DLD1 (cell line): ENCODE results near the gene INO80.

ENCODE experiments used
- in situ Hi-C: cut with HindIII; loops from 2 replicates; pipeline ENCODE4 v1.10.0; 2017; ENCODE audit warnings: low sequenced_read_pairs

The INO80 gene

GRCh38 chr15:40933517-40933902 is 182.6 kb downstream of the INO80 start:
- in situ Hi-C loops, result no loop called here

- in situ Hi-C loops, result no loop called here
These were observed 183.2 kb downstream of the INO80 start for GRCh38 chr15:40932649-40933516.

GRCh38 chr15:40932156-40932555 is 183.9 kb downstream of the INO80 start:
- in situ Hi-C loops, result no loop called here

GRCh38 chr15:40931300-40932142 is 184.6 kb downstream of the INO80 start:
- in situ Hi-C loops, result no loop called here

- in situ Hi-C loops, result no loop called here
These were observed 185.4 kb downstream of the INO80 start for GRCh38 chr15:40930430-40931299.

- in situ Hi-C loops, result no loop called here
These were observed 186.2 kb downstream of the INO80 start for GRCh38 chr15:40929660-40930429.
